RPMI8226 (cell line): ENCODE results near the gene EVPL.

Source experiments
- DNase-seq: peaks from one replicate; pipeline ENCODE4 v3.0.0-alpha.2; 2015

The EVPL gene

GRCh38 chr17:76014925-76015261 lies 12.2 kb downstream of the EVPL start:
- DNase-seq = peak; percentile 97

- DNase-seq = peak; percentile 92
These were observed 12.8 kb downstream of the EVPL start for GRCh38 chr17:76014100-76014924.

GRCh38 chr17:76013377-76013932 lies 13.7 kb downstream of the EVPL start:
- no peak for DNase-seq

- DNase-seq = no peak
These were observed 15.2 kb downstream of the EVPL start for GRCh38 chr17:76011951-76012350.

GRCh38 chr17:76009969-76010661 lies 17.0 kb downstream of the EVPL start:
- peak; percentile 15 for DNase-seq

GRCh38 chr17:76009447-76009846 lies 17.7 kb downstream of the EVPL start:
- no peak for DNase-seq

- no peak for DNase-seq
These were observed 18.3 kb downstream of the EVPL start for GRCh38 chr17:76008630-76009425.

- no peak for DNase-seq
These were observed 18.9 kb downstream of the EVPL start for GRCh38 chr17:76008208-76008607.

GRCh38 chr17:76007850-76008165 lies 19.3 kb downstream of the EVPL start:
- no peak for DNase-seq

GRCh38 chr17:76007131-76007849 lies 19.8 kb downstream of the EVPL start:
- DNase-seq = no peak

GRCh38 chr17:76005263-76006149 lies 21.6 kb downstream of the EVPL start:
- peak; percentile 80 for DNase-seq

- DNase-seq = no peak
These were observed 22.3 kb downstream of the EVPL start for GRCh38 chr17:76004750-76005262.

GRCh38 chr17:76003915-76004314 lies 23.2 kb downstream of the EVPL start:
- DNase-seq = no peak

GRCh38 chr17:76002100-76002499 lies 25.0 kb downstream of the EVPL start:
- no peak for DNase-seq

- no peak for DNase-seq
These were observed 26.2 kb downstream of the EVPL start, which contains the start of gene CDK3 for GRCh38 chr17:76000755-76001521. TSS of gene CDK3 (plus strand) at chr17:76000855. CDS start at chr17:76001426, 571 bp downstream.

- DNase-seq = peak; percentile 68
These were observed 26.9 kb downstream of the EVPL start for GRCh38 chr17:76000016-76000754.

- no peak for DNase-seq
These were observed 28.7 kb downstream of the EVPL start for GRCh38 chr17:75998327-75998795.

- no peak for DNase-seq
These were observed 30.2 kb downstream of the EVPL start for GRCh38 chr17:75996665-75997590.
